HepG2 (cell line): ENCODE results near the gene ITGB5. TPM values are rescaled to one million over a fixed set of nuclear protein-coding genes. Genes with fewer than 3 reads are reported as not detected.

Experiments used
- ATF7-NPFF ChIP-seq: sonication (generic); formaldehyde crosslinking; IDR thresholded peaks from 2 replicates; pipeline ENCODE4 v1.8.1; 2023; ENCODE audit warnings: mild to moderate bottlenecking, low read depth, missing genetic modification reagents, moderate library complexity
- FOSL1 ChIP-seq: sonication (generic); formaldehyde crosslinking; IDR thresholded peaks from 2 replicates; pipeline ENCODE4 v1.9.0; 2021; ENCODE audit warnings: missing genetic modification reagents, borderline replicate concordance
- GRHL1 ChIP-seq: sonication (generic); formaldehyde crosslinking; conservative IDR thresholded peaks from 2 replicates; pipeline ENCODE4 v1.8.0; 2022; ENCODE audit warnings: missing genetic modification reagents
- NCOA2 ChIP-seq: sonication (generic); formaldehyde crosslinking; IDR thresholded peaks from 2 replicates; pipeline ENCODE4 v1.8.0; 2022; ENCODE audit warnings: inconsistent platforms
- NFIC ChIP-seq: IDR thresholded peaks from 2 replicates; pipeline ENCODE4 v1.6.1; 2012; ENCODE audit warnings: mild to moderate bottlenecking, low read length, inconsistent platforms
- PCBP1 ChIP-seq: fragments of 200-400 bp; formaldehyde crosslinking; IDR thresholded peaks from 2 replicates; pipeline ENCODE4 v1.6.1; 2017; ENCODE audit warnings: mild to moderate bottlenecking, low read depth, low read length, borderline replicate concordance
- REST ChIP-seq, 2 experiments: IDR thresholded peaks; 2 replicates each; pipeline ENCODE4 v1.6.1; 2011 to 2012; ENCODE audit warnings: low read length in 2 of 2, borderline replicate concordance in 1 of 2, low read depth in 1 of 2, mild to moderate bottlenecking in 1 of 2, moderate library complexity in 1 of 2
- RFX5 ChIP-seq: IDR thresholded peaks from 2 replicates; pipeline ENCODE4 v1.6.1; 2011; ENCODE audit warnings: low read depth, low read length, improper control_type of control experiment
- SMAD9 ChIP-seq: sonication (generic); formaldehyde crosslinking; IDR thresholded peaks from 2 replicates; pipeline ENCODE4 v1.5.1; 2020; ENCODE audit warnings: mild to moderate bottlenecking, missing genetic modification reagents
- SNAPC4 ChIP-seq: sonication (generic); formaldehyde crosslinking; IDR thresholded peaks from 2 replicates; pipeline ENCODE4 v1.4.0; 2020; ENCODE audit warnings: mild to moderate bottlenecking, missing genetic modification reagents
- THAP11 ChIP-seq: IDR thresholded peaks from 2 replicates; pipeline ENCODE4 v1.6.1; 2016; ENCODE audit warnings: missing biosample characterization, missing genetic modification reagents
- THAP7 ChIP-seq: sonication (generic); formaldehyde crosslinking; IDR thresholded peaks from 2 replicates; pipeline ENCODE4 v1.8.1; 2023; ENCODE audit warnings: mild to moderate bottlenecking, missing genetic modification reagents
- ZNF362 ChIP-seq: sonication (generic); formaldehyde crosslinking; IDR thresholded peaks from 2 replicates; pipeline ENCODE4 v1.4.0; 2020; ENCODE audit warnings: missing genetic modification reagents, mild to moderate bottlenecking, borderline replicate concordance
- ZNF619 ChIP-seq: sonication (generic); formaldehyde crosslinking; IDR thresholded peaks from 2 replicates; pipeline ENCODE4 v1.4.0; 2020; ENCODE audit warnings: mild to moderate bottlenecking, missing genetic modification reagents
- ZNF768 ChIP-seq: sonication (generic); formaldehyde crosslinking; IDR thresholded peaks from 2 replicates; pipeline ENCODE4 v1.4.0; 2020; ENCODE audit warnings: missing genetic modification reagents
- ZSCAN25 ChIP-seq: sonication (generic); formaldehyde crosslinking; IDR thresholded peaks from 2 replicates; pipeline ENCODE4 v1.8.0; 2022; ENCODE audit warnings: mild to moderate bottlenecking, missing genetic modification reagents
- polyA plus RNA-seq, 8 experiments: library from polyadenylated mRNA; depleted of rRNA in 3 of 8; stranded (reverse) in 7 of 8; unstranded in 1 of 8; fragments of >200 nt; fragmentation: Illumina TruSeq in 4 of 8; extraction: Trizol in 4 of 8; gene quantifications; 2 replicates each; pipeline versions ENCODE4 v1.2.1 to v1.2.3, GENCODE V29; 2011 to 2016; ENCODE audit warnings: low read depth in 4 of 8, missing spikeins in 1 of 8, mixed read lengths in 1 of 8; ENCODE audit not compliant: insufficient read depth in 1 of 8
- total RNA-seq, 5 experiments: library from RNA; depleted of rRNA; stranded (reverse); fragments of >200 nt; fragmentation: Illumina TruSeq; extraction: Trizol; gene quantifications; 2 replicates each; pipeline ENCODE4 v1.2.3, GENCODE V29; 2016; ENCODE audit warnings: low read depth in 1 of 5

Gene ITGB5
- total and polyA plus RNA-seq, 2 of the 13 experiments (the other 11 are each of a cell fraction or from before 2014, with no cell fraction given): 74.1 to 343 TPM

DNA sequence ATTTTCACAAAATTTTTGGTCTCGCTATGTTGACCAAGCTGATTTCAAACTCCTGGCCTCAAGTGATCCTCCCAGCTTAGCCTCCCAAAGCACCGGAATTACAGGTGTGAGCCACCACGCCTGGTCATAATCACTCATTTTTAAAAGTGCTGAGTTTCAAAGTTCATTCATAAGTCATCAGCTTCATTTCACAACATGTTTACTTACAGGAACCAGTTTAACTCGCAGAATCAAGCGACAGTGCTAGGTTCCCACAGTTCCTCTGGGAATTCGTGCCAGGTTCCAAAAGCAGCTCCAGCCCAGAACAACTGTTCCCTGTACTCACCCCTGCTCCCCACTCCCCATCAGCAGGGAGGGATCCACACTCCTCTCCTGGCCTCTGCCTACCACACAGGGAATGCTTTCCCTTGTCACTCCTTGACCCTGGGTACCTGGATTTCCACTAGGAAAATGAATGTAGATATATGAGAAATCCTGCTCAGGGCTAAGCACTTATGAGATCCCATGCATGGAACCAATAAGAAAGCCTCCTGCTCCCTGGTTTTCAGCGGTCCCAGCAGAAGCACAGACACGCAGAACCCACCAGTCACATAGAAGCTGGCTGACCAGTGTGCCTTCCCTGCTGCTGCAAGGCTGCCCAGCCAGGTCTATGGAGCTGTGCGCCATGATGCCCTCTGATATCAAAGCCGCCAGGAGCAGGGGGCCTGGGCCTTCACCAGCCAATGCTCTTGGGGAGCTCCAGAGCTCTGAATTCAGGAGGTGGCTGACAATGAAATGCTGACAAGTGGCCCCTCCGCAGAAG is 72.3 kb downstream of the ITGB5 start (continued):
- TF ChIP-seq SNAPC4: 0 out of 2 replicates have a peak, but pooled peaks have one; percentile 19
- no peak for TF ChIP-seq ZNF768
- TF ChIP-seq THAP11: peak; percentile 61; the same call in 1 of the 2 replicates
- 0 out of 2 replicates have a peak, but pooled peaks have one; percentile 47 for TF ChIP-seq SMAD9 (CRISPR knock-in tag)
- TF ChIP-seq ZSCAN25: peak; percentile 97
- no peak for TF ChIP-seq RFX5
- TF ChIP-seq ZNF362 (CRISPR knock-in tag): no peak
- peak; percentile 62; the same call in 1 of the 2 replicates for TF ChIP-seq FOSL1 (CRISPR knock-in tag)
- no peak for TF ChIP-seq ZNF619 (CRISPR knock-in tag)
- TF ChIP-seq THAP7 (CRISPR knock-in tag): no peak
- TF ChIP-seq NCOA2: peak; percentile 79
- peak in 1 of 2 experiments; percentile 22; a peak in 1 of 4 replicates for TF ChIP-seq REST (IDR thresholded peaks at IDR 0.05; ENCODE audit: borderline replicate concordance in 1 of 2, low read depth in 1 of 2, low read length in 2 of 2)
- 0 out of 2 replicates have a peak, but pooled peaks have one; percentile 41 for TF ChIP-seq NFIC
- TF ChIP-seq PCBP1: no peak
- TF ChIP-seq ATF7-NPFF (CRISPR knock-in tag): no peak
- no peak for TF ChIP-seq GRHL1
